A549 (cell line): Measurements from ENCODE around the gene CLIC4. TPM values are rescaled to one million over a fixed set of nuclear protein-coding genes. Genes with fewer than 3 reads are reported as not detected.

Source experiments
- ATAC-seq, 2 experiments: fragments of 200-7000 bp in 1 of 2; fragments of >200 bp in 1 of 2; cut with Nextera tagmentation in 1 of 2; cut with Tn5 transposase in 1 of 2; 3 replicates each; pipeline versions ENCODE4 v1.8.0 to v1.9.1; 2018 to 2020; ENCODE audit warnings: mild to moderate bottlenecking in 1 of 2, moderate library complexity in 1 of 2
- CTCF ChIA-PET: fragments of 300-600 bp; sonication (Branson Sonifier 250); formaldehyde crosslinking; extraction: SDS; loops from one replicate; lab custom pipeline; 2021; ENCODE audit warnings: antibody characterized with exemption, inconsistent platforms; lab: Yijun Ruan, JAX
- POLR2A ChIA-PET: fragments of 350-600 bp; formaldehyde crosslinking; extraction: SDS; loops from one replicate; lab custom pipeline; 2021; ENCODE audit warnings: antibody characterized with exemption, inconsistent platforms; lab: Yijun Ruan, JAX
- DNase-seq, 2 experiments: peaks; one replicate each; pipeline versions ENCODE4 v3.0.0 to v3.0.0-alpha.2; 2011 to 2016; ENCODE audit warnings: low read depth in 1 of 2, low spot score in 1 of 2
- FAIRE-seq: peaks from 2 replicates; lab custom pipeline; 2011; peaks lifted over from hg19 to GRCh38; lab: Jason Lieb, UNC
- H3K27ac ChIP-seq, 2 experiments: fragments of >200 bp; sonication (Bioruptor Twin); formaldehyde crosslinking; 3 replicates each; pipeline ENCODE4 v1.5.1; 2016 to 2017
- H3K4me1 ChIP-seq: fragments of >200 bp; sonication (Bioruptor Twin); formaldehyde crosslinking; 3 replicates; pipeline ENCODE4 v1.6.1; 2016
- H3K4me2 ChIP-seq: fragments of >200 bp; sonication (Bioruptor Twin); formaldehyde crosslinking; 3 replicates; pipeline ENCODE4 v1.6.1; 2016
- H3K4me3 ChIP-seq: fragments of >200 bp; sonication (Bioruptor Twin); formaldehyde crosslinking; 3 replicates; pipeline ENCODE4 v1.5.1; 2016
- H3K9me3 ChIP-seq: fragments of >200 bp; sonication (Bioruptor Twin); formaldehyde crosslinking; 3 replicates; pipeline ENCODE4 v1.6.1; 2016
- BCL3 ChIP-seq: fragments of >200 bp; sonication (Bioruptor Twin); formaldehyde crosslinking; IDR thresholded peaks from 3 replicates; pipeline ENCODE4 v1.6.1; 2016
- CHD2 ChIP-seq: fragments of 150-350 bp; IDR thresholded peaks from 2 replicates; pipeline ENCODE4 v1.6.1; 2014; ENCODE audit warnings: low read length; ENCODE audit not compliant: partially characterized antibody
- CHD4 ChIP-seq: fragments of 200-600 bp; sonication (generic); IDR thresholded peaks from 2 replicates; pipeline ENCODE4 v1.6.1; 2016; ENCODE audit warnings: antibody characterized with exemption, mild to moderate bottlenecking, borderline replicate concordance
- ELK1 ChIP-seq: fragments of 150-350 bp; IDR thresholded peaks from 2 replicates; pipeline ENCODE4 v1.6.1; 2014; ENCODE audit warnings: low read depth, mild to moderate bottlenecking, low read length
- FOXS1 ChIP-seq: fragments of 250-450 bp; sonication (Bioruptor Pico); IDR thresholded peaks from 2 replicates; pipeline ENCODE4 v1.5.0; 2020; ENCODE audit warnings: mild to moderate bottlenecking, moderate library complexity
- GATA3 ChIP-seq: IDR thresholded peaks from 2 replicates; pipeline ENCODE4 v1.6.1; 2012; ENCODE audit warnings: borderline replicate concordance
- HDAC2 ChIP-seq: fragments of 200-600 bp; sonication (generic); IDR thresholded peaks from 2 replicates; pipeline ENCODE4 v1.6.1; 2016
- HES2 ChIP-seq: fragments of >200 bp; sonication (Bioruptor Twin); formaldehyde crosslinking; IDR thresholded peaks from 2 replicates; pipeline ENCODE4 v1.6.1; 2016
- HOXA7 ChIP-seq: fragments of 250-450 bp; sonication (Bioruptor Pico); IDR thresholded peaks from 2 replicates; pipeline ENCODE4 v1.5.0; 2020; ENCODE audit warnings: mild to moderate bottlenecking, moderate library complexity
- HOXB13 ChIP-seq: fragments of 250-450 bp; sonication (Bioruptor Pico); IDR thresholded peaks from 2 replicates; pipeline ENCODE4 v1.5.0; 2020; ENCODE audit warnings: low read depth, mild to moderate bottlenecking, moderate library complexity
- KDM5A ChIP-seq: fragments of 200-600 bp; sonication (generic); IDR thresholded peaks from 2 replicates; pipeline ENCODE4 v1.6.1; 2016; ENCODE audit warnings: antibody characterized with exemption, mild to moderate bottlenecking
- MAX ChIP-seq: IDR thresholded peaks from 2 replicates; pipeline ENCODE4 v1.6.1; 2012
- MAZ ChIP-seq: fragments of 150-350 bp; IDR thresholded peaks from 2 replicates; pipeline ENCODE4 v1.6.1; 2014; ENCODE audit warnings: antibody characterized with exemption, low read depth, low read length, borderline replicate concordance
- NPAS2 ChIP-seq: fragments of 250-450 bp; sonication (Bioruptor Pico); IDR thresholded peaks from 2 replicates; pipeline ENCODE4 v1.8.0; 2022; ENCODE audit warnings: mild to moderate bottlenecking, moderate library complexity, borderline replicate concordance
- REST ChIP-seq: fragments of 200-600 bp; sonication (generic); IDR thresholded peaks from 2 replicates; pipeline ENCODE4 v1.6.1; 2016; ENCODE audit warnings: antibody characterized with exemption, mild to moderate bottlenecking, moderate library complexity
- RFX5 ChIP-seq: fragments of 450-650 bp; IDR thresholded peaks from 2 replicates; pipeline ENCODE4 v1.7.1; 2014; ENCODE audit warnings: antibody characterized with exemption, mild to moderate bottlenecking, moderate library complexity
- ZNF302 ChIP-seq: fragments of 250-450 bp; sonication (Bioruptor Pico); IDR thresholded peaks from 2 replicates; pipeline ENCODE4 v1.9.0; 2021; ENCODE audit warnings: inconsistent platforms, mild to moderate bottlenecking, moderate library complexity
- whole genome bisulfite sequencing: methylation state at CpG from one replicate; pipeline ENCODE4 v1.1.6; 2017; ENCODE audit errors: missing lambda C conversion rate; 5-methylcytosine and 5-hydroxymethylcytosine counted together
- polyA plus RNA-seq, 4 experiments: library from polyadenylated mRNA; depleted of rRNA in 3 of 4; stranded (reverse); fragments of >200 nt; fragmentation: RNase III in 1 of 4; extraction: RNeasy Plus Mini Kit Qiagen cat#74134 plus additional on column Dnase treatment in 1 of 4; gene quantifications; 2 replicates in 3 of 4; 3 replicates in 1 of 4; pipeline ENCODE4 v1.2.3, GENCODE V29; 2011 to 2017

CLIC4 gene
- polyA plus RNA-seq, 2 of the 4 experiments (the other 2 are of a cell fraction) = 52.1 to 97.4 TPM

- TF ChIP-seq REST (no peak), ZNF302 (CRISPR knock-in tag) (no peak), NPAS2 (CRISPR knock-in tag) (no peak), MAX (peak; percentile 54), ELK1 (no peak)
Observed at GRCh38 chr1:24744911-24745710, at the start of gene CLIC4 (continued).

GRCh38 chr1:24696041-24696755 is 49.0 kb upstream of the CLIC4 start:
- ATAC-seq (no peak; a peak in 1 of 6 replicates), DNase-seq (no peak), FAIRE-seq (no peak)
- H3K4me3 ChIP-seq = no peak overlapping the region
- H3K9me3 ChIP-seq = no peaks in the 10 kb centered on the region
- 73% methylated on average over 4 of the region's 5 CpGs for WGBS
- H3K4me1 ChIP-seq = no peaks in the 10 kb centered on the region
- ChIA-PET POLR2A (interaction anchor here (0.9 to 1.4 kb wide), 2 partner anchors 9 to 49 kb away, joined by 3 to 4 read pairs; partner anchors contain the start of gene CLIC4), CTCF (interaction anchor here (0.7 to 4.6 kb wide), 6 partner anchors 8 to 667 kb away, joined by 4 to 50 read pairs (median 4); no protein-coding TSS in a partner anchor)
- no peak overlapping the region for H3K27ac ChIP-seq
- TF ChIP-seq HES2 (no peak), FOXS1 (CRISPR knock-in tag) (no peak), CHD2 (no peak), GATA3 (no peak), HOXB13 (CRISPR knock-in tag) (no peak), HDAC2 (no peak), KDM5A (no peak), MAZ (no peak), HOXA7 (CRISPR knock-in tag) (no peak), RFX5 (no peak)
- no peak overlapping the region for H3K4me2 ChIP-seq

GRCh38 chr1:24696756-24697330 is 48.4 kb upstream of the CLIC4 start:
- ChIA-PET CTCF (interaction anchor here (0.6 to 4.6 kb wide), 11 partner anchors 8 to 668 kb away, joined by 3 to 50 read pairs (median 4); partner anchors contain the start of gene CLIC4), POLR2A (interaction anchor here (0.9 to 1.4 kb wide), 2 partner anchors 8 to 48 kb away, joined by 3 to 4 read pairs; partner anchors contain the start of gene CLIC4)
- WGBS = 85% methylated on average over 15 of the region's 15 CpGs

More at GRCh38 chr1:24696756-24697330, 48.4 kb upstream of the CLIC4 start:
- Histone ChIP-seq H3K9me3 (no peaks in the 10 kb centered on the region), H3K4me1 (no peaks in the 10 kb centered on the region), H3K27ac (no peak overlapping the region), H3K4me3 (no peak overlapping the region), H3K4me2 (no peak overlapping the region)
- DNase-seq (no peak), FAIRE-seq (no peak), ATAC-seq (no peak)
- TF ChIP-seq CHD4 = no peak
- no peak for TF ChIP-seq NPAS2 (CRISPR knock-in tag)
- TF ChIP-seq BCL3 = no peak
- TF ChIP-seq, all 56 proteins: peak for 0
